Fibroblast of pulmonary artery (primary cell): ENCODE data around the gene HDAC10.
A peak's percentile ranks its signal among the peaks of the same experiment; 100 is the strongest.

Experiments
- DNase-seq: peaks from one replicate; pipeline ENCODE4 v3.0.0-alpha.2; 2010; ENCODE audit warnings: low read depth
- H3K4me3 ChIP-seq: replicated peaks from 2 replicates; pipeline ENCODE4 v1.5.1; 2011; ENCODE audit warnings: low read depth, mild to moderate bottlenecking, control low read depth, low read length, moderate library complexity
- CTCF ChIP-seq: IDR thresholded peaks from 2 replicates; pipeline ENCODE4 v1.5.1; 2011; ENCODE audit warnings: mild to moderate bottlenecking, control low read depth, low read length, inconsistent platforms; ENCODE audit errors: missing control alignments

The HDAC10 gene

GRCh38 chr22:50250555-50251476, at the start of gene HDAC10:
HDAC10 (minus strand) TSS chr22:50251265; CDS start chr22:50251032, 233 bp downstream.
- peak within 1 kb of the TSS; percentile 72 for H3K4me3 ChIP-seq
- TF ChIP-seq CTCF, result no peak
- peak; percentile 73 for DNase-seq

GRCh38 chr22:50300620-50301257, 49.7 kb upstream of the HDAC10 start:
- DNase-seq, result no peak
- no peak overlapping the region for H3K4me3 ChIP-seq
- TF ChIP-seq CTCF, result no peak

- no peak for TF ChIP-seq CTCF
- no peak for DNase-seq
- no peak overlapping the region for H3K4me3 ChIP-seq
These were observed 48.9 kb upstream of the HDAC10 start for GRCh38 chr22:50299785-50300619.

- no peak overlapping the region for H3K4me3 ChIP-seq
- no peak for DNase-seq
- no peak for TF ChIP-seq CTCF
These were observed 48.1 kb upstream of the HDAC10 start for GRCh38 chr22:50298937-50299784.

- H3K4me3 ChIP-seq, result no peak overlapping the region
- TF ChIP-seq CTCF, result no peak
- no peak for DNase-seq
These were observed 47.2 kb upstream of the HDAC10 start for GRCh38 chr22:50298266-50298637.
